ENCODE results near the gene ATP5PO. TPM values are rescaled to one million over a fixed set of nuclear protein-coding genes. Genes with fewer than 3 reads are reported as not detected.
A peak's percentile ranks its signal among the peaks of the same experiment; 100 is the strongest.

The ATP5PO gene
- polyA plus RNA-seq, 5 donors = 259 to 367 (median 281) TPM

DNA sequence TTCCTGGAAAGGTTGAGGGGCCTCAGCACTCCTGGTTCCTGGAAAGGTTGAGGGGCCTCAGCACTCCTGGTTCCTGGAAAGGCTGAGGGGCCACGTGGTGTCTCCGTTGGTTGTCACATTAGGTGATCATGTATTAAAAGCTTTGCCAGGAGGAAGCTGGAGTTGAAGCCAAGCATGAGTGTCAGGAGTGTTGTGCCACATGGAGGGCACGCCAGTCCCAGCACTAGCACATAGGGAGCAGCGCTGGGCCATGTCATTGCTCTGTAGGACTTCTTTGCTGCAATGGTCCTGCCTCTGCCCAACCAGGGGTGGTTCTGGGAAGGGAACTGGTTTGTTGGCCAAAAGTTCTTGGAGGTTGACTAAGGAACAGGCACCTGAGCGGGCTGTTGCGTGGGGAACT, 13.3 kb downstream of the ATP5PO start:
- DNase-seq = no peak

DNA sequence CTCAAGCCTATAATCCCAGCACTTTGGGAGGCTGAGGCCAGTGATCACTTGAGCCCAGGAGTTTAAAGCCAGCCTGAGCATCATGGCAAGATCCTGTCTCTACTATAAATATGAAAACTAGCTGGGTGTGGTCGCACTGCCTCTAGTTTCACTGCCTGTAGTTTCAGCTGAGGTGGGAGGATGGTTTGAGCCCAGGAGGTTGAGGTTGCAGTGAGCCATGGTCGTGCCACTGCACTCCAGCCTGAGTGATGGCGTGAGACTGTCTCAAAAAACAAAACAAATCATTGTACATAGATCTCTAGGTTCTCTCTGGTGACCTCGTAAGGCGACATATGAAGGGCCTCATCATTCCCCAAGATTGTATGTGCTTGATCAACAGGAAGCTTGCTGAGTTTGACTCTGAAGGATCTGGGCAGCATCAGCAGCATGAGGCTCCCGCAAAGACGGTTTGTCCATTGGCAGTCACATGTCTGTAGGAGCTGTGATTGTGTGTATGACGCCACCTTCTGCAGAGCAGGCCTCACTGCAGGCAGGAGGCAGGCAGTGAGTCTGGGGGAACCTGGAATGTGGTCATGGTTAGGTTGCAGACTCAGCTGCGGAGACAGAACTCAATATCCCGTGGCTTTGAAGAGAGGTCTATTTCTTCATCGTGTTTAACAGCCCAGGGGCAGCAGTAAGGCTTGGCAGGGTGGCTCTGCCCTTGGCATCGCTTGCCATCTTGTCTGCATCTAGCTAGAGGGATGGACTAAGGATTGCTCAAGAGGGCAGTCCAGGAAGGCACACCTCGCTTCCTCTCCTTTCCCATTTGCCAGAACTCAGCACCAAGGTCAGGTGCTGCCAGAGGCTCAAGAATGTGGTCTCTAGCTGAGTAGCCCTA, 14.0 kb downstream of the ATP5PO start:
- no peak for DNase-seq

DNA sequence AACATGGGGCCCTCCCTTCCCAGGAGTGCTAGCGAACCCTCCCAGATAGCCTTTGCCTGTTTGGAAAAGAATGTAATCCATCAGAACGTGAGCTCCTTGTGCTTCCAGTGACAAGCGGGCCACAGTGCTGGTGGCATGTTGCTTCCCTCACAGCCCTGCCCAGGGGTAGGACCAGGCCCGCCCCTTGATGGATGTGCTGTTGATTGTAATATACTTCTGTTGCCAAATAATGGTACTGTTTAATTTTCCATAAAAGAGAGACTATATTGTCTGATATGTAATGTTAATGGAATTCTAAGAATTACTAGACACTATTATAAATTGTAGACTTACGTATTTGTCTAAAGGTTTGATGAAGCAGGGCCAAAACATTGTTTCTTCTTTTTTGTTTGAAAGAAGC, 16.4 kb downstream of the ATP5PO start:
- DNase-seq = no peak

DNA sequence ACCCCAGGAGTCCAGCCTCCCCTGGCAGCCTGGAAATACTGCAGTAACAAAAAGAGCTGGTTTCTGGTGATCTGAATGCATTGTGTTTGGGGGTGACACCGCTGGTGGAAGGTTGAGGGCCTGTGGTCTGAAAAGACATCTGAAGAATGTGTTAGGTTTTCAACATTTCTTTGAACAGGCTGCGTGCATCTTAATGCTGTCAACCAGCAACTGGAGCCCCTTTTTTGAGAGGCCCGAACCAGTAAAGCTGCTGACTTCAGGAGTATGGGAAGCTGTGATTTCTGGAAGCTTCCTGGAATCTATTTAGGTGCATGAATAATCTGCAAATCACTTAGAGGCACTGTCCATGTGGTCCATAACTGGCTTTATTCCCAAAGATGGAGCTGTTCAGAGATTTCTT, 17.0 kb downstream of the ATP5PO start:
- DNase-seq = no peak

DNA sequence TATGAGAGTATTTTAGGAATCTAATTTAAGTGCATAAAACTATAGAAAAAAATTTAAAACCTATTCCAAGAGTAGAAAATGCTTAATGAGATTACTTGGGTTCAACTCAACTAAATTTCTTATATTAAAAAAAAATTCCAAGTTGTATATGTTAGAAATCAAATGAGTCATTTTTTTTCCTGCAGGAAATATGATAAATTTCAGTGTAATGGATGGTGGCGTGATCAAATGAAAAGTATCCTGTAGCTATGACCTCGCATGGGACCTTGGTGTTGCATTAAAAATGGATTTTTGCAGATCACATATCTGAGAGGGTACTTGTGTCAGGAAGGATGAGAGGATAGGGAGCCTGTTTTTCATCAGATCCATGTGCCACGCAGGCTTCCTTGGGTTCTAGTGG, 17.9 kb downstream of the ATP5PO start:
- no peak for DNase-seq

DNA sequence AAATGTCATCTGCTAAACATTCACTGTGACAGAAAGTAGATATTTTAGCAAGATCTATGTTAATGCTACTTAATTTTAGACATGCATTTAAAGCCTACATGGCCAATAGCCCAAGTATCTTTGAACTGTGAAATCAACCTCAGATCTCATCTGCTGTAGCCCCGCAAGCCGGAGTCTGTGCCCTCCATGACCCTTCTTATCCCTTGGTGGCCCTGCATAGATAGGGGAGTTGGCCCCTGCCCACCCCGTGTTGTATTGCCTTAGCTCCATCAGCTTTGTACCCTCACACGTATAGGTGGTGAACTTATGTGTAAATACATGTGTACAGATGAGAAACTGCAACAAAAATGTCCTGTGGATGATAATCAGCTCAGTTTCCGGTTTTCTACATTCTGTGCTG, 18.5 kb downstream of the ATP5PO start:
- no peak for DNase-seq

DNA sequence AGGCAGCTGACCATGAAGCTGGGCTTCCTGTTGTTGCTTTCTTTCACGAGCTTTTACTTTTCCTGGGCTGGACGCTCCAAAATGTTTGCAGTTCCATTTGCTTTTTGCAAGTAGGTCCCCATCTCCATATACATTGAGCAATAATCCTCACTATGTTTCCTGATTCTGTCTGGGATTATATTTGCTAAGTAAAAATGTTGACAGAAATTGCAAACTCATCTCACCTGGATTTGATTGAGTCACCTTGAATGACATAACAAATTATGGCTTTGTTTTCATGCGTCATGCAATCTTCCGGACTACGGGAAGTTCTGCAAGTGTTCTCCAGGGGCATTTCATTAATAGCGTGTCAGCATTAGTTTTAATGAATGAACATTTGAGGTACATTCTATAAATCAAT, 18.9 kb downstream of the ATP5PO start:
- DNase-seq = no peak

DNA sequence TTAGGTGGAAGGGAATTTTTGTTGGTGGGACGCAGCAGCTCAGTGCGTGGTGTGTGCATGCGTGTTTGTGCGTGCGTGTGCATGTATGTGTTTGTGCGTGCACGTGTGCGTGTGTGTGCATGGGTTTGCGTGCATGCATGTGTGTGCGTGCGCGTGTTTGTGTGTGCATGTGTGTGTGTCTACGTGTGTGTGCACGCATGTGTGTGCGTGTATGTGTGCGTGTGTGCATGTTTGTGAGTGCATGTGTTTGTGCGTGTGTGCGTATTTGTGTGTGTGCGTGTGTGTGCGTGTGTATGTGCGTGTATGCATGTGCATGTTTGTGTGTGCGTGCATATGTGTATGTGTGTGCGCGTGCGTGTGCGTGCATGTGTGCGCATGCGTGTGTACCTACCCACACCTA, 20.2 kb downstream of the ATP5PO start:
- no peak for DNase-seq

DNA sequence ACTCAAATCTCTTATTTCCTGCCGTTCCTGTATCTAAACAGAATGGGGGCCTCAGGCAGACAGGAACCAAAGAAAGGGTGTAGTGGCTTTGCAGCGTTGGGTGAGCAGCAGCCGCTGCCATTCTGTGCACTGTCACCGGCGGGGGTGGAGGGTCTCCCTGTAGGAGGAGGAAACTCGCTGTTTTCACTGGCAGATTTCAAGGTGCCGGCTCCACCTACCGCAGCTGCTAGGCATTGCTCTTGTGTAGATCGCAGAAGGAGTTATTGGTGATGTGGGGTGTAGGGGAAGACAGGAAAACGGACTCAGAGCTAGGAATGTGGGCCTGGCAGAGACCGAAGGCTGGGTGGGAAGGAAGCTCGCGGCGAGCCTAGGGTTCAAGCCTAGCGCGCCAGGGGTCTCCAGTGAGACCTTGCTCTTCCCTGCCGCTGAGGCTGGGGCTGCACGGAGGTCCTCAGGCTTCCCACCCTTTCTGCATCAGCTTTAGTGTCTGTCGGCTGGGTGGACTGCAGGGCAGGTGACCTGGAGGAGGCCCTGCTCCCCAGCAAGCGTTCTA, 20.8 kb downstream of the ATP5PO start:
- peak; percentile 64 to 73 for DNase-seq

DNA sequence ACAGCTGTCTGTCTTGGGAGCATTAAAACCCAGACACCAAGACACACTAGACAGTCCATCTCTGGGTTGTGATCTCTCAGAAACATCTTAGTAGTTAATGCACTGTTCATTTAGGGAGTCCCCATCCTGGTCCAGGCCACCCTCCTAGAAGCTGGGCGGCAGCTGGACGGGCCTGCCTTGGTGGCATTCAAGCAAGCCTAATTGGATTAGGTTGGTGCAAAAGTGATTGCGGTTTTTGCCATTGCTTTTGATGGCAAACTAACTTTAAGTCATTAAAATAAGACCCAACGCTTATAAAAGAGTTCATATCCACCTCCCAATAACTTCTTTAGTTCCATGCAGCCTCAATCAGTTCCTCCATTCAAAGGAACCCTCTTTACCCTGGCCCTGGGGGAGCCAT, 21.7 kb downstream of the ATP5PO start:
- no peak for DNase-seq

DNA sequence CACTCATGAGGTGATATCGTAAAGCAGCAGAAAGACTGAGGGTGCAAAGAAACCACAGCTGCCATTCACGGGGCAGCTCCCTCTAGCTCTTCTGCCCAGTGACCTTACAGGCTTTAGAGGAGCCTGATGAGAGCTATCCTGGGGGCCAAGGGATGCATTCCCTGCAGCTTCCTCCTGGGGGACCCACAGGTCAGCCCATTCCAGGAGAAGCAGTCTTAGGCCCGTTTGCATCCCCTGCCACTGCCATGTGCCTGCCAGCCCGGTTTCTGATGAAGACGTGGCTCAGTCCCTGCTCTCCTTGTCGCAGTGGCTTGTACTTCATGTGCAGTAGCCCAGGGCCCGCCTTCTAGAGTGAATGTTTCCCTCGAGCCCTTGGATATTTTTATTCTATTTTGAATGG, 22.8 kb downstream of the ATP5PO start:
- no peak for DNase-seq

DNA sequence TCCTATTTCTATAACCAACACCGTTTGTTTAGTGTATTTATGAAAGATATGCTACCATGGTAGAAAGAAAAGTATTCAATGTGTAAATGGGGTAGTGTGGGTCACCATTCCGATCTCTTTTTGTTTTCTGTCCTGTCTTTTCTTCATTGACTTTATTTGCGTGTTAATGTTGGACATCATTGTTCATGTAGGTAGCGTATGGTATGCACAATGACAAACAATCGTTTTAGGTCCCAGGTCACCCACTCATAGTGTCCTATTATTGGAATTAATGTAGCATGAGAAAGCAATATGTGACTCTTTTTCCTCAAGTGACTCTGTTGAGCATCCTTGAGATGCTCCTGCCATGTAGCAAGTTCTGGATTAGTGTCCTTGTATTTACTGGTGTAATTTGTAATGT, 25.4 kb downstream of the ATP5PO start:
- DNase-seq = no peak

DNA sequence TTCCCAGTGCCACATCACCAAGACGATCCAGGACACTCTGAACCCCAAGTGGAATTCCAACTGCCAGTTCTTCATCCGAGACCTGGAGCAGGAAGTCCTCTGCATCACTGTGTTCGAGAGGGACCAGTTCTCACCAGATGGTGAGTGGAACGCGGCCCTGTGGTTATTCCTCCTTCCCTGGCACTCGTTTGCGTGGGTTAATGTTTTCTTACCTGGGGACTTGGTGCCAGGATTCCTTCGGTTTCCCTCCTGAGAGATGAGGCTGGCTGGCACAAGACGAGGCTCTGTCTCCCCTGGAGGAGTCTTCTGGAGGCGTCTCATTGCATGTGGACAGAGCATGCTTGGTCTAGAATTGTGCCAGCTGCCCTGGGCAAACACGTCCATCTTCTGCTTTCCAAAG, 29.3 kb downstream of the ATP5PO start:
- no peak for DNase-seq

DNA sequence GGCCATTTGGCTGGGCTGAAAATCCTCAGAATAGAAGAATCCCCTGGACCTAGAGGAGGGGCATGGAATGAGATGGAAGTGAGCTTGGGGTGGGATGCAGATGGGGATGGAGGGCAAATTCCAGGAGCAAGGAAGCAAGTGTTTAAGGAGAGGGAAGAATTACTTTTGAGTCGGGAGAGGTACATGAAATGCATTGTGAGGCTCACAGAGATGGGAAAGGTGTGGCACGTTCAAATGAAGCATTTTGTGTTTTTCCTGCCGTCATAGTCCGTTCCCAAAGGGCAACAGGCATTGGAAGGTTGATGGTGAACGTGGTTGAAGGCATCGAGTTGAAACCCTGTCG, 30.5 kb downstream of the ATP5PO start:
- DNase-seq = no peak

DNA sequence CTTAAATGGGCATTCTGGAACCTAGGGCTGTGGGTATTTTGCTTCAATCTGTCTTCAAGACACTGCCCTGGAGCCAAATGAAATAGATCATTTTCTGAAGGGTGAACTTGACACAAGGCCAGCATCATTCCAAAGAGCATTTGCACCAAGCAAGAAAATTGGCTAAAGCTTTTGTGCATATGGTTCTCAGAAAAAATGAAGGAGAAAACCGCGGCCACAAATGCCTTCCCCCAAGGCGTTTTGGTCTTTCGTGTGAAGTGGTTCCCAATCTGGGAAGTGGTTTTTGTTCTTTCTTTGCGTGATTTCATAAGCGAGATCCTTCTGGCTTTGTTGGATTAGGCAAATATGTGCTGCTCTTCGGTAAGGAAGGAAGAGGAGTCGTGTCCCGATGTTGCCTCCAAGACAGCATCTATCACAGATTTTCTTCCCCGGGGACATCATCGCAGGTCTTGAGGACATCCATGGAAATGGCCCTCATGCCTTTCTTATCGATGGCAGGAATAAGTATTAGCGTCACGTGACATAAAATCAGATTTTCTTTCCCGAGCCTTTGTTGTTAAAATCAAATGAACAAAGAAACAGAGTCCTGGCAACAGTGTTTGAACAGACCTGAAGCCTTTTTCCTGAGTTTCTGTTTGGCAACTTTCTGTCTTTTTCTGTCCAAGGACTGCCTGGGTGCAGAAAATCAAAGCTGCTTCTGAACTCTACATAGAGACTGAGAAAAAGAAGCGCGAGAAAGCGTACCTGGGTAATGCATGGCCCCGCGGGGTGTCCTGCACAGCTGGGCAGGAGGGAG, 31.0 kb downstream of the ATP5PO start:
- DNase-seq = no peak

DNA sequence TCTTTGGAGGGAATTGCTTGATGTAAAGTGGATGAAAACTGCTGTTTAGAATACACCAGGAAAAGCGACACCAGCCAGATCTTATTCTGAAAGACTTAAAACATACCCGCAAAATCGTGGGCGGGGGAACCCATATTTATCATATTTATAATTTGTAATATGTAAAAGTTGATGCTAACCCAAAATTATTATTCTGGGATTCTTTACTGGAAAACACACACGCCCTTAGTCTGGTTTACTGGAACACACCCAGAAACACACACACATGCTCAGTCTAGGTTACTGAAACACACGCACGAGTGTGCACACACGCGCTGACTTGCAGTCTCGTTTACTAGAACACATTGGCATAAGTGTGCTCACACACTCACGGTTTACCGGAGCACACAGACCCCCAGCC, 32.5 kb downstream of the ATP5PO start:
- no peak for DNase-seq

DNA sequence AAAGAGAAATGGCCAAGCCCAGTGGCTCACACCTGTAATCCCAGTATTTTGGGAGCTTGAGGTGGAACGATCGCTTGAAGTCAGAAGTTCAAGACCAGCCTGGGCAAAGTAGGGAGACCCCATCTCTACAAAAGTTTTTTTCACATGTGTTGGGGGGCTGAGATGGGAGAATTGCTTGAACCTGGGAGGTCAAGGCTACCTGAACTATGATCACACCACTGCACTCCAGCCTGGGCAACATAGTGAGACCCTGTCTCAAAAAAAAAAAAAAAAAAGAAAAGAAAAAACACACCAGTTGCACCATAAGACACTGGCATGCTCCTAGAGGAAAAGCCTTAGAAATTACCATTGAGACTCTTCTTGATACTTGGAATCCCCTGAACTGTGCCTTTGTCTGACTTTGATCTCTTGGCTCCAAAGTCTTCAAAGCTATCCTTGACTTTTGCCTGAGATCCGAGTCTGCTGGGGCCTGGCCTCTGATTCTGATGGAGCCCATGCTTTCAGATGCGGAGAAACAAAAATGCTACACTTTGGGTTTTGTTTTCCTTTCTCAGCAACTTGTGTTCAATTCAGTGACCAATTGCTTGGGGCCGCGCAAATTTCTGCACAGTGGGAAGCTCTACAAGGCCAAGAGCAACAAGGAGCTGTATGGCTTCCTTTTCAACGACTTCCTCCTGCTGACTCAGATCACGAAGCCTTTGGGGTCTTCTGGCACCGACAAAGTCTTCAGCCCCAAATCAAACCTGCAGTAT, 33.7 kb downstream of the ATP5PO start:
- DNase-seq = no peak

DNA sequence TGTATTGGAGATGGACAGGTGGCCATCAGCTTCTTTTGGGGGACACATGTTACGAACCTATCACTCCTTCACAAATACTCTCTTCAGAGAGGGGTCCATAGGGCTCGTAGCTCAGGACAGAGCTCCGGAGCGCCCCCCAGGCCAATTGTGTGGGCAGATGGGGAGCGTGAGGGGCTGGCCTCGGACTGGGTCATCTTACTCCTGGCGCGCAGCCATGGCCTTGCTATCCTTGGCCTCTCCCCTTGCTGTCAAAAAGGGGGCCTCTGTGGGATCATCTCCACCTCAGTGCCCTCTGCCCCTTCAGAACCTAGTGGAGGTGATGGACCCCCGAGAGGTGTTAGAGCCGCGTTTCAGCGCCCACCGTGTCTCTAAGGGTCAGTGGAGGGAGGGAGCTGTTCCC, 35.0 kb downstream of the ATP5PO start:
- DNase-seq = no peak

DNA sequence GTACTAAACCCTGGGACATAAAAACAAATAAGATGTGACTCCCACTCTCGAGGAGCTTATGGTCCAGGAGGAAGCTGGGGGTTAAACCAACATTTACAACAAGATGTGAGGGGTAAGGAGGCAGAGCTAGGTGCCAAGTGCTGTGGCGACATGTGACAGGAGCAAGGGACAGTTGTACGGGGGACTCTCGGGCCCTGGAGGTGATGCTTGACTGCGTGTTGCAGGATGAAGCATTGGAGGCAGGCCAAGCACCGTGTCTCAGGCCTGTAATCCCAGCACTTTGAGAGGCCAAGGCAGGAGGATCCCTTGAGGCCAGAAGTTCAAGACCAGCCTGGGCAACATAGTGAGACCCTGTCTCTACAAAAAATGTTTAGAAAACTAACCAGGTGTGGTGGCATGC, 36.8 kb downstream of the ATP5PO start:
- DNase-seq = no peak

DNA sequence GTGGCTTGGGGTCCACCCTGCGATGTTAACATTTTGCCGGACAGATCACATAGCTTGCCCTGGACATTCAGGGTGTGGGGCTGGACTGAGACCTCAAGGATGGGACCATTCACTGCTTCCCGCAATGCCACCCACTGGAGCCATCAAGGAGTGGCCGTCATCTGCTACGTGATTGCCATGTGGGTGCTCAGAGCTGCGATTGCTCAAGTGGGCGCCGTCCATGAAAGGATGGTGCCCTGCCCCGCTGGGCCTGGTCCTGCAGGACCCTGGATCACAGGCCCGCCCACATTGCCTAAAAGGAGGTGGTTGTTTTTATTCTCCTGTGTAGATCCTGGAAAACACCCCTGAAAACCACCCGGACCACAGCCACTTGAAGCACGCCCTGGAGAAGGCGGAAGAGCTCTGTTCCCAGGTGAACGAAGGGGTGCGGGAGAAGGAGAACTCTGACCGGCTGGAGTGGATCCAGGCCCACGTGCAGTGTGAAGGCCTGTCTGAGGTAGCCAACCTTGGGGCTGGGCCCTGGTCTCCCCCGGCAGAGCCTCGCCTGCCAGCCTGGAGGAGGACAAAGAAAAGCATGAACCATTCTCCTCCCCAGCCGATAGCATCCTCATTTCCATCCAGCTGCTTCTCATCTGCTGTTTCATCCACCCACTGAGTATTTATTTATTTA, 40.4 kb downstream of the ATP5PO start:
- no peak for DNase-seq

DNA sequence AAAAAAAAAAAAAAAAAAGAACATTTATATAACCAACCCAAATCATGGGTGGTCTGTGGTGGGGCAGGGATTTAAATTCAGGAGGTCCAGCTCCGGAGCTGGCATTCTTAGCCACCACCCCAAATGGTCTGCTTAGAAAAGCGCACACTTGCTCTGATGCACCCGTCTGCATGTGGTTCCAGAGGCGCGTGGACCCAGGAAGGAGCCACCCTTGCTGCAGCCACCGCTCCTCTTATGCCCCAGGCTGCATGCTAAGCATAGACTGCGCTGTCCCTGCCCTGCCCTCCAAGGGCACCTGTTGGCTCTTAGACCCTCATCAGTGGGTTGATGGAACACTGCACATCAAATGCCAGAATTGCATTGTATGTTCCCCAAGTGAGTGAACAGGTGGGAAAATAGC, 41.4 kb downstream of the ATP5PO start:
- no peak for DNase-seq
